ENCODE results near the gene ASTN2.

GRCh38 chr9:117453737-117454136 lies 38.9 kb upstream of the ASTN2 start:
- TF ChIP-seq CTCF (conservative IDR thresholded peaks at IDR 0.05) (no peak), ZFX (IDR thresholded peaks at IDR 0.05) (no peak)
